Neuronal stem cell (in vitro differentiated cells): Measurements from ENCODE around the gene ANKRD13D.

Source experiments
- DNase-seq: peaks from one replicate; pipeline ENCODE4 v3.0.0-alpha.2; 2013; ENCODE audit warnings: low spot score
- H2AFZ ChIP-seq: one replicate; pipeline ENCODE4 v1.6.1; 2013; ENCODE audit warnings: mild to moderate bottlenecking, low read length, inconsistent platforms
- H2AK5ac ChIP-seq: 2 replicates; pipeline ENCODE4 v1.6.1; 2013; ENCODE audit warnings: low read depth, mild to moderate bottlenecking, inconsistent platforms, low read length, moderate library complexity, mixed read lengths
- H2BK120ac ChIP-seq: 2 replicates; pipeline ENCODE4 v1.6.1; 2013; ENCODE audit warnings: low read depth, mild to moderate bottlenecking, inconsistent platforms, low read length, moderate library complexity, mixed read lengths
- H2BK12ac ChIP-seq: one replicate; pipeline ENCODE4 v1.6.1; 2013; ENCODE audit warnings: low read length, inconsistent platforms
- H2BK15ac ChIP-seq: 2 replicates; pipeline ENCODE4 v1.6.1; 2013; ENCODE audit warnings: mild to moderate bottlenecking, low read length, inconsistent platforms, mixed read lengths
- H2BK5ac ChIP-seq: one replicate; pipeline ENCODE4 v1.6.1; 2013; ENCODE audit warnings: inconsistent platforms, mild to moderate bottlenecking, low read length, moderate library complexity
- H3K14ac ChIP-seq: one replicate; pipeline ENCODE4 v1.6.1; 2013; ENCODE audit warnings: low read length, inconsistent platforms
- H3K18ac ChIP-seq: 2 replicates; pipeline ENCODE4 v1.6.1; 2013; ENCODE audit warnings: low read length, inconsistent platforms
- H3K23ac ChIP-seq: 2 replicates; pipeline ENCODE4 v1.6.1; 2013; ENCODE audit warnings: low read depth, mild to moderate bottlenecking, mixed read lengths, low read length, inconsistent platforms; ENCODE audit not compliant: poor library complexity
- H3K27ac ChIP-seq: replicated peaks from 3 replicates; pipeline ENCODE4 v1.5.1; 2013; ENCODE audit warnings: low read length, inconsistent platforms
- H3K27me3 ChIP-seq, 3 experiments: 2 replicates each; pipeline ENCODE4 v1.6.1; 2013; ENCODE audit warnings: low read length in 3 of 3, mild to moderate bottlenecking in 2 of 3, inconsistent platforms in 1 of 3, low read depth in 1 of 3, mixed read lengths in 1 of 3, moderate library complexity in 1 of 3; ENCODE audit not compliant: control insufficient read depth in 3 of 3, insufficient read depth in 3 of 3
- H3K36me3 ChIP-seq, 2 donors: replicated peaks in 1 of 2; 2 replicates each; pipeline ENCODE4 v1.6.1; 2013; ENCODE audit warnings: low read length in 2 of 2; ENCODE audit not compliant: control insufficient read depth in 2 of 2, insufficient read depth in 2 of 2
- H3K4ac ChIP-seq: 2 replicates; pipeline ENCODE4 v1.6.1; 2013; ENCODE audit warnings: inconsistent platforms, mild to moderate bottlenecking, low read length, moderate library complexity
- H3K4me1 ChIP-seq, 2 donors: 1 replicate in 1 of 2; 2 replicates in 1 of 2; pipeline ENCODE4 v1.6.1; 2013; ENCODE audit warnings: low read length in 2 of 2, low read depth in 1 of 2; ENCODE audit not compliant: control insufficient read depth in 2 of 2, insufficient read depth in 1 of 2
- H3K4me2 ChIP-seq: one replicate; pipeline ENCODE4 v1.6.1; 2013; ENCODE audit warnings: mild to moderate bottlenecking, low read length, inconsistent platforms; ENCODE audit not compliant: insufficient read depth, poor library complexity, severe bottlenecking
- H3K4me3 ChIP-seq, 2 donors: 2 replicates each; pipeline ENCODE4 v1.5.1; 2013; ENCODE audit warnings: low read length in 2 of 2, mild to moderate bottlenecking in 2 of 2, inconsistent platforms in 1 of 2, moderate library complexity in 1 of 2
- H3K79me1 ChIP-seq: one replicate; pipeline ENCODE4 v1.6.1; 2013; ENCODE audit warnings: low read depth, mild to moderate bottlenecking, inconsistent platforms, low read length, moderate library complexity
- H3K9ac ChIP-seq: one replicate; pipeline ENCODE4 v1.6.1; 2013; ENCODE audit warnings: mild to moderate bottlenecking, low read depth, low read length, inconsistent platforms; ENCODE audit not compliant: poor library complexity
- H3K9me3 ChIP-seq, 2 donors: replicated peaks in 1 of 2; 2 replicates each; pipeline versions ENCODE3 to v1.6.1; 2013; ENCODE audit warnings: low read length in 2 of 2, mild to moderate bottlenecking in 2 of 2, inconsistent platforms in 1 of 2, low read depth in 1 of 2, mixed read lengths in 1 of 2, moderate library complexity in 1 of 2; ENCODE audit not compliant: control insufficient read depth in 2 of 2, insufficient read depth in 1 of 2
- H4K8ac ChIP-seq: one replicate; pipeline ENCODE4 v1.6.1; 2013; ENCODE audit warnings: low read depth, mild to moderate bottlenecking, inconsistent platforms, low read length, moderate library complexity
- H4K91ac ChIP-seq: one replicate; pipeline ENCODE4 v1.6.1; 2013; ENCODE audit warnings: low read length, low read depth, mild to moderate bottlenecking, inconsistent platforms; ENCODE audit not compliant: poor library complexity
- WGBS, 2 donors: extraction: QIAGEN DNeasy Blood & Tissue Kit; methylation state at CpG; one replicate each; pipeline ENCODE4 v1.1.7; 2013; ENCODE audit warnings: missing lambda C conversion rate in 2 of 2, mixed read lengths in 1 of 2; ENCODE audit not compliant: insufficient read length in 2 of 2, insufficient replicate concordance in 1 of 2; ENCODE audit errors: extremely low coverage in 2 of 2; 5-methylcytosine and 5-hydroxymethylcytosine counted together

The ANKRD13D gene

GRCh38 chr11:67271541-67272284 lies 17.4 kb upstream of the ANKRD13D start:
- Histone ChIP-seq H3K9me3 (no peaks in the 10 kb centered on the region), H3K36me3 (peaks cover 9 to 51% of the 10 kb centered on the region in 2 donors), H3K4me1 (peaks cover 26 to 40% of the 10 kb centered on the region in 2 donors), H3K23ac (peak overlapping the region; percentile 52), H3K27ac (no peak overlapping the region), H3K4me3 (no peak overlapping the region), H3K14ac (no peak overlapping the region), H3K4ac (no peak overlapping the region), H3K9ac (peak overlapping the region; percentile 88), H3K79me1 (peaks cover 40% of the 10 kb centered on the region), H2BK120ac (no peak overlapping the region), H3K4me2 (no peak overlapping the region), H2AK5ac (peak overlapping the region; percentile 66), H2BK12ac (no peak overlapping the region), H2BK15ac (no peak overlapping the region), H2BK5ac (peak overlapping the region; percentile 41), H2AFZ (no peak overlapping the region), H4K91ac (peak overlapping the region; percentile 38), H3K18ac (peak overlapping the region; percentile 21), H4K8ac (no peak overlapping the region), H3K27me3 (no peaks in the 10 kb centered on the region)
- no peak for DNase-seq
- no CpG with 5 or more reads among the region's 19 CpGs for WGBS, 2 donors

GRCh38 chr11:67272327-67273259 lies 16.5 kb upstream of the ANKRD13D start:
- H2AFZ ChIP-seq: no peak overlapping the region
- peak overlapping the region; percentile 72 for H3K9ac ChIP-seq
- no peak overlapping the region for H3K4me2 ChIP-seq
- peaks cover 27 to 39% of the 10 kb centered on the region in 2 donors for H3K4me1 ChIP-seq
- H3K4ac ChIP-seq: no peak overlapping the region
- peaks cover 9 to 50% of the 10 kb centered on the region in 2 donors for H3K36me3 ChIP-seq
- H2BK120ac ChIP-seq: no peak overlapping the region
- H3K9me3 ChIP-seq: no peaks in the 10 kb centered on the region
- H3K18ac ChIP-seq: no peak overlapping the region
- peak overlapping the region; percentile 38 for H4K91ac ChIP-seq
- no peaks in the 10 kb centered on the region for H3K27me3 ChIP-seq
- WGBS, 2 donors: no CpG with 5 or more reads among the region's 23 CpGs
- H4K8ac ChIP-seq: no peak overlapping the region
- H3K14ac ChIP-seq: no peak overlapping the region
- DNase-seq: no peak
- no peak overlapping the region for H2BK12ac ChIP-seq
- peak overlapping the region; percentile 41 for H2BK5ac ChIP-seq
- H3K79me1 ChIP-seq: peaks cover 40% of the 10 kb centered on the region
- H2AK5ac ChIP-seq: no peak overlapping the region
- no peak overlapping the region for H3K27ac ChIP-seq
- H3K4me3 ChIP-seq: no peak overlapping the region
- no peak overlapping the region for H2BK15ac ChIP-seq
- peak overlapping the region; percentile 69 for H3K23ac ChIP-seq

- H2BK5ac ChIP-seq: no peak overlapping the region
- H3K18ac ChIP-seq: no peak overlapping the region
- H3K27ac ChIP-seq: no peak overlapping the region
- no peak overlapping the region for H3K4me2 ChIP-seq
- H4K8ac ChIP-seq: no peak overlapping the region
- H2BK12ac ChIP-seq: no peak overlapping the region
- peaks cover 33% of the 10 kb centered on the region for H3K79me1 ChIP-seq
- H3K36me3 ChIP-seq: peaks cover 5 to 42% of the 10 kb centered on the region in 2 donors
- no peak overlapping the region for H3K23ac ChIP-seq
- no peaks in the 10 kb centered on the region for H3K27me3 ChIP-seq
- H2AK5ac ChIP-seq: no peak overlapping the region
- WGBS, 2 donors: no CpG with 5 or more reads among the region's 14 CpGs
- peak overlapping the region; percentile 66 for H3K9ac ChIP-seq
- H3K4me1 ChIP-seq: peaks cover 30 to 37% of the 10 kb centered on the region in 2 donors
- H3K9me3 ChIP-seq: no peaks in the 10 kb centered on the region
- H3K4ac ChIP-seq: no peak overlapping the region
- H2BK15ac ChIP-seq: no peak overlapping the region
- H3K14ac ChIP-seq: no peak overlapping the region
- H2BK120ac ChIP-seq: no peak overlapping the region
- H2AFZ ChIP-seq: no peak overlapping the region
- H4K91ac ChIP-seq: peak overlapping the region; percentile 59
- no peak overlapping the region for H3K4me3 ChIP-seq
- no peak for DNase-seq
Measured at GRCh38 chr11:67273260-67273990, 15.7 kb upstream of the ANKRD13D start.
